GM18870 (cell line): ENCODE data around the gene PNPLA6.

Experiments
- ATAC-seq: cut with Tn5 transposase; IDR thresholded peaks from one replicate; pipeline ENCODE4 v1.9.1; 2021; ENCODE audit warnings: moderate library complexity; ENCODE audit not compliant: unreplicated experiment

PNPLA6 gene

DNA sequence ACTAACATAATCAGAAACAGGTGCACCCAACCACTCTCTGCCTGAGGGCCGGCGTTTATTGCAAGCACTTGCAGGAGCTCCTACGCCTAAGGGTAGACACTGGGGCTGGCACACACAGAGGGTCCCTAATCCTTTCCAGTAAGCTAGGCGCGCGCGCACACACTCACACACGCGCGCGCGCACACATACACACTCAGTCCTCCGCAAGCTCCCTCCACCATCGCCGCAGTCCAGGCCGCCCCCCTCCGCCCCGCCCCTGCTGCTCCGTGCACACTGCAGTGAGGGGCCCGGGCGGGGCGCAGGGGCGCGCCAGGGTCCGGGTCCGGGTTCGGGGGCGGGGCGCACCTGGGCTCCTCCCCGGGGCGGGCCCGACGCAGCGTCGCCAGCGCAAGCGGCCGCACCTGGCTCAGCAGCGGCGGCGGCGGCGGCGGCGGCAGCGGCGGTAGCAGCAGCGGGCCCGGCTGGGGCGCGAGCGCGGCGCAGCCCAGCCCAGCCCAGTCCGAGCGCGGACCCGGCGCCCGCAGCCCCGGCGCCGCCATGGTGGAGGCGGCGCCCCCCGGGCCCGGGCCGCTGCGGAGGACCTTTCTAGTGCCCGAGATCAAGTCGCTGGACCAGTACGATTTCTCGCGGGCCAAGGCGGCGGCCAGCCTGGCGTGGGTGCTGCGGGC lies 60.1 kb downstream of the PNPLA6 start, which contains the start of gene CAMSAP3:
TSS of gene CAMSAP3 (plus strand) at position 398 of the 668 bp plus-strand sequence. CDS start at position 538, 140 bp downstream.
- ATAC-seq, result no peak

DNA sequence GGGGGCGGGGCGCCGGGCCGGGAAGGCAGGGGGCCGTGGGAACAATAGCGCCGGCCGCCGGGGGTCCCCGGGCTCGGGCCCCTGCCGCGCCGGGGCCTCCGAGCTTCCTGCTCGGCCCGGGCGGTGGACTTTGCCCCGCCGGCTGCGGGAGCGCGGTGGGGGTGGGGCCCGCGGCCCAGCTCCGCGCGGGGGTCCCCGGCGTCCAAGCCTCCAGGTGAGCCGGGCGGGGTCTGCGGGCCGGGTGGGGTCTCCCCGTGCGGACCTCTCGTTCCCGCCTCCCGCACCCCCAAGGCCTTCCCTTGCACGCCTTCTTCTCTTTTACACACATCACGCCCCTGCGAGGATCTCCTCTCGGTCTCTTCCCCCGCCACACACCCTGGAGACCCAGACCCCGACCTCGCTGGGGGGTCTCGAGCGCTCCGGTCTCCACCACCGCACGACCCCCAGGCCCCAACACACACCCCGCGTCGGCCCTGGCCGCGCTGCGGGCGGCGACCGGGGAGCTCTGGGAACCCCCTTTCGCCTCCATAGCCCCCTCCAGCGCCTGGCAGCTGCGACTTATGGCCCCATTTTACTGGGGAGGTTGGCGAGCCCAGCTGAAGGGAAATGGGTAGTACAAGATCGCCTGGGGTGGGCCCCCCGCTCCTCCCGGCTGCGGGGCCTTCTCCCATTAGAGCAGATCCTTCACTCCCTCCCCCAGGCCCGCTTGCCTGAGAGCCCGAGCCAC lies 60.9 kb downstream of the PNPLA6 start:
- no peak for ATAC-seq

DNA sequence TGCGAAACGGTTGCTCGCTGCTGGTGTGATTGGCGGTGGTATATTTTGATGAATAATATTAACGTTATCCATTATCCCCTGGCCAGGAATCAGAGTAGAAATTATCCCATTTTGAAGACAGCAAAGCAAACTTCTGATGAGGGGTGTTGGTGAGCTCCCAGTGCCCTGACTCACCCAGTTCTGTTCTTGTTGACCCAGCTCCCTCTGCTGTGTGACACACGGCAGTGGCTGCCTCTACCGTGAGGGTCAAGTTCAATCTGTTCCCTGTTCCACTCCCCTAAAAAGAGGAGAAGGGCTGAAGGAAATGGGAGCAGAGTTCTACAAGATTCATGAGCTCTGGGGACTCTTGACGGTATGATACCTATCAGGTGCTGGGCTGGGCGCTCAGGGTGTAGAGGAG lies 62.2 kb downstream of the PNPLA6 start:
- ATAC-seq, result no peak

DNA sequence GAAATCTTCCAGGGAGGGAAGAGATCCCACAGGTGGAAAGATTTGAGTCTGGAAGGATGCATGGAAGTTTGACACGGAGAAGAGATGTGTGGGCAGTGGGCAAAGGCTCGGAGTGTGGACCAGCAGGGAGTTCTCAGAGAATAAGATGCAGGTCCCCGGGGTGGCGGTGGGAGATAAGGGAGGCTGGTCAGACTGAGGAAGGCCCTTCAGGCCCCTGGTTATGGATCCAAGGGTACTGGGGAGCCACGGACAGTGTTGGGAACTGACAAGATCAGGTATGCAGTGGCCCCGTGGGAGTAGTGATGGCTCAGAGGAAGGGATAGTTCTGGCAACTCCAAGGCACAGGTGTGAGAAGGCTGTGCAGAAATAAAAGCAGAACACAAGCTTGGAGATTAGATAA lies 62.7 kb downstream of the PNPLA6 start:
- ATAC-seq, result no peak

DNA sequence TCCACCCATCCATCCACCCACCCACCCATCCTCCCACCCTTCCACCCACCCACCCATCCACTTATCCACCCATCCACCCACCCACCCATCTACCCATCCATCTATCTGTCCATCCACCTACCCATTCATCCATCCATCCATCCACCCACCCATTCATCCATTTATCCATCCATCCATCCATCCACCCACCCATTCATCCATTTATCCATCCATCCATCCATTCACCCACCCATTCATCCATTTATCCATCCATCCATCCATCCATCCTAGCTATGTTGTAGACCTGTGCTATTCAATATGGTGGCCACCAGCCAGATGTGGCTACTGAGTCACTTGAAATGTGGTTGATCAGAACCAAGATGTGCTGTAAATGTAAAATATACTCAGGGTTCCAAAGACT lies 65.2 kb downstream of the PNPLA6 start:
- ATAC-seq, result no peak

DNA sequence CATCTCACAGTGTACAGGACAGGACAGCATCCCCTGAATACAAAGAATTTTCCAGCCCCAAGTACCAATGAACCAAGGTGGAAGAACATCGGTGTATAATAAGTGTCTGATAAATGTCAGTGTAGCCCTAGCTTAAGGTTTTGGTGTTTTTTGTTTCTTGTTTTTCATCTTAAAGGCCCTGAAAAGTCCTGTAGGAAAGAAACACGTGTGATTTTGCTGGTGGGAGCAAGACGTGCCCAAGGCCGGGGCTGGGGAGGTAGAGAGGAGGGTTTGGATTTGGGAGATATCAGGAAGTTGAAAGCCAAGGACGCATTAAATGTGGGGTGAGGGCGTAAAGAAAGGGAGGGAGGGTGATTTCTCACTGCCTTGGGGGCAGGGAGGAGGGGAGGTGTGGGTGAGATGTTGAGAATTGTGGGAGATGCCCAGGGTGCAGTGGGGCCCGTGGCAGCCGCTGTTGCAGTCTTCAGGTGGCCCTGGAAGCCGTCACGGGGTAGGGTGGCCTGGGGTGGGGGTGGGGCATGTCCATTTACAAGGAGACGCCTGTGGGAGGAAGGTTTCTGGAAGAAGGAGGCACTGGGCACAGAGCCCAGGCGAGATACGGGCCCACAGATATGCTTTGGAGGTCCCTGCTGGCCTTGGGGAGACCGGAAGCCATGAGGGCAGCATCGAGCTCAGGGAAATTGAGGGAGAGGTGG lies 66.9 kb downstream of the PNPLA6 start:
- no peak for ATAC-seq

DNA sequence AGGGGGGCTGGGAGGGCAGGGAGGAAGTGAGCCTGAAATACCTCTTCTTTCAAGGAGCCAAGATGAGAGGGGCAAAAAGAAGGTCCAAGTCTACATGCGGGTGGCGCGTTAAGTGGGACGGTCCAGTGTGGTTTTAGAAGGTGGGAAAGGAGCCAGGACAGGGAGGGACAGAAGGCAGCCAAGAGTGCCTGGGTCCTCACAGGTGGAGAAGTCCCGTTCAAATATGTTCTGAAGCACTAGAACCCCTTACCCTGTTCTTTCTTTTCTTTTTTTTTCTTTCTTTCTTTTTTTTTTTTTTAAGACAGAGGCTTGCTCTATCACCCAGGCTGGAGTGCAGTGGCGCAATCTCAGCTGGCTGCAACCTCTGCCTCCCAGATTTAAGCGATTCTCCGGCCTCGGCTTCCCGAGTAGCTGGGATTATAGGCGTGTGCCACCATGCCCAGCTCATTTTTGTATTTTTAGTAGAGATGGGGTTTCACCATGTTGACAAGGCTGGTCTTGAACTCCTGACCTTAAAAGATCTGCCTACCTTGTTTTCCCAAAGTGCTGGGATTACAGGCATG lies 67.5 kb downstream of the PNPLA6 start:
- no peak for ATAC-seq

DNA sequence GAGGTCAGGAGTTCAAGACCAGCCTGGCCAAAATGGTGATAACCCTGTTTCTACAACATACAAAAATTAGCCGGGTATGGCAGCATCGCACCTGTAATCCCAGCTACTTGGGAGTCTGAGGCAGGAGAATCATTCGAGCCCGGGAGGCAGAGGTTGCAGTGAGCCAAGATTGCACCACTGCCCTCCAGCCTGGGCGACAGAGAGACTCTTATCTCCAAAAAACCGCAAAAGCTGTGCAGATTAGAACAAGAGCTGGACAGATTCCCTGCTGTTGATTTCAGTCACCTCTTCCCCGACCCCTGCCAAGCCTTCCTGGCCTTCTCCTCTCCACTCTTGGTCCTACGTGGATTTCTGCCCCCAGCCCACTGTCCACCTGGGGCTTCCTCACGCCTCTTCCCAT lies 68.4 kb downstream of the PNPLA6 start:
- ATAC-seq, result no peak

DNA sequence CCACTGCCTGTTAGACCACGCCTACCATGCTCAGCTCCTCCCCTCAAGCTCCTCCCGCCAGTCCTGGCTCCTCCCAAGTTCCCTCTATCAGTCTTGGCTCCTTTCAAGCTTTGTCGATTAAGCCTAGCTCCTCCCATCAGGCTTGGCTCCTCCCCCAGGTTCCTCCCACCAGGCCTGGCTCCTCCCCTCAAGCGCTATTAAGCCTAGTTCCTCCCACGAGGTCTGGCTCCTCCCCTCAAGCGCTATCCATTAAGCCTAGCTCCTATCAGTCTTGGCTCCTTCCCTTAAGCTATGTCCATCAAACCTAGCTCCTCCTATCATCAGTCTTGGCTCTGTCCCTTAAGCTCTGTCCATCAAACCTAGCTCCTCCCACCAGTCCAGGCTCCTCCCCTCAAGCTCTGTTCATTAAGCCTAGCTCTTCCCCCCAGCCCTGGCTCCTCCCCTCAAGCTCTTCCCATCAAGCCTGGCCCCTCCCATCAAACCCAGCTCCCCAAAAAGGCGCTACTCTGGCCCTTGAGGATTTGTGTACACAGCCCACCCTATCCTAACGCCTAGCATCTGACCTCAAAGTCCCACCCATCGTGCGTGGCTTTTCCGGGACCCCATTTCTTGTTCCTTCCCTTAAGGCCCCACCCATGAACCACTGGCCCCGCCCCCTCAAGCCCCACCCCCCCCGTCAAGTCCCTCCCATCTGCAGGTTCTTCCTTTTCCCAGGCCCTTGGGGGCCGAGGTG lies 70.1 kb downstream of the PNPLA6 start:
- no peak for ATAC-seq

DNA sequence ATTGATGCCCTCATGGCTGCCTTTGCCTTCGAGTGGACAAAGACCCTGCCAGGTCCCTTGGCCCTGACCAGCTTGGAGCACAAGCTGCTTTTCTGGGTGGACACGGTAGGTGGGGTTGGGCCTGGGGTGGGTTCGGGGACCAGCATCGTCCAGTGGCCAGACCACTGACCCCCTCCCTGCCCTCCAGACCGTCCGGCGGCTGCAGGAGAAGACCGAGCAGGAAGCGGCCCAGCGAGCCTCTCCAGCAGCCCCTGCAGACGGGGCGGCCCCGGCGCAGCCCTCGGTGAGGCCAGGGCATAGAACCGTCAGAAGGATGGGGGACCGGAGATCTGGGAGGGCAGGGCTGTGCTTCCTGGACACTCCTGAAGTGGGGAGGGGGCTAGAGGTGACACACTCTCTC lies 70.8 kb downstream of the PNPLA6 start:
- no peak for ATAC-seq

DNA sequence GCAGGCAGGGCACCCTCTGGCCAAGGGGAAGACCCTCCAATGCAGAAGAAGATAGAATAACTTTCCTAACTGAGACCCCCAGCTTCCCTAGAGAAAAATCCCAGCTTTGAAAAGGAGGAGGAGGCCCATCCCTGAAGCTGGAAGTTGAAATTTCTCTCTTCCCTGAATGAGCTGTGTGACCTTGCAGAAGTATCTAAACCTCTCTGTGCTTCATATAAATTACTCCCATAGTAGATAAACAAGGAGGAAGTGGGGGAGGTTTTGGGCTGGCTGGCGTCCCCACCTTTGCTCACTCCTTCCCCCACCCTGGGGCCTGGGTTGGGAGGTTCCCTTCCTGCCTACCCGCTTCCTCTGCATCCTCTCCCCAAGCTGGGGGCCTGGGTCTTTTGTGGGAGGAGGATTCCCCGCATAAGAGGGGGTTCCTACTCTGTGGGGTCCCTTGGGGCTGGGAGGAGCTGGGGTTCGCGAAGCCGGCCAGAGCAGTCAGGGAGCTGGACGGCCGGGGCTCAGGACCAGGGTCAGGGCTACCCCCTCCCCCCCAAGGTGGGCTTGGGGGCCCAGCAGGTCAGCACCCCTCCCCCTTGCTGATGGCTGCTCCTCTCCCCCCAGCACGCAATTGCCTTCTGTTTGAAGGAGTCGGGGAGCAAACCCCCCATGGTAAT lies 71.8 kb downstream of the PNPLA6 start:
- ATAC-seq, result no peak

DNA sequence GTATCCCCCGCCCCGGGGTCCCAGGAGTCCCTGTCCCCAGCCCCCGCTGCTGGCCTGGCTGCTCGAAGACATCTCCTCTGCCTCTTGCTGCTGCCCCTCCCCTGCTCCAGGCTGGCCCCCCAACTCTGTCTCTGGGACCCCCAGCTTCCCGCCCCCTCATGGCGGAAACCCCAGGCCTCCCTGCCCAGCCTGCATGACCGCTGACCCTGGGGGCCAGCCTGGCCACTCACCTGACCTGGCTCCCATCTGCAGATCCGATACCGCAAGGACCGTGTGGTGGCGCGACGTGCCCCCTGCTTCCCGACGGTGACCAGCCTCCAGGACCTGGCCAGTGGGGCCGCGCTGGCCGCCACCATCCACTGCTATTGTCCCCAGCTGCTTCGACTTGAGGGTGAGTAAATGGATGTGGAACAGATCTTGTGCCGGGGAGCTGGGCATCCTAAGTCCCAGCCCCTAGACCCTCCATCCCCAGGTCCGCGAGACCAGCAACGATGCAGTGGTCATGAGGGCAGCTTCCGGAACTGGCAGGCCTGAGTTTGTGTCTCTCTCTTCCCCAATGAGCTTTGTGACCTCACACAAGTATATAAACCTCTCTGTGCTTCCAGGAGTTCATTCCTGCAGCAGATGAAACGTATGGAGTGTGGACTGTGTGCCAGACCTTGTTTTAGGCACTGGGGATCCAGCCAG lies 72.5 kb downstream of the PNPLA6 start:
- ATAC-seq, result no peak

DNA sequence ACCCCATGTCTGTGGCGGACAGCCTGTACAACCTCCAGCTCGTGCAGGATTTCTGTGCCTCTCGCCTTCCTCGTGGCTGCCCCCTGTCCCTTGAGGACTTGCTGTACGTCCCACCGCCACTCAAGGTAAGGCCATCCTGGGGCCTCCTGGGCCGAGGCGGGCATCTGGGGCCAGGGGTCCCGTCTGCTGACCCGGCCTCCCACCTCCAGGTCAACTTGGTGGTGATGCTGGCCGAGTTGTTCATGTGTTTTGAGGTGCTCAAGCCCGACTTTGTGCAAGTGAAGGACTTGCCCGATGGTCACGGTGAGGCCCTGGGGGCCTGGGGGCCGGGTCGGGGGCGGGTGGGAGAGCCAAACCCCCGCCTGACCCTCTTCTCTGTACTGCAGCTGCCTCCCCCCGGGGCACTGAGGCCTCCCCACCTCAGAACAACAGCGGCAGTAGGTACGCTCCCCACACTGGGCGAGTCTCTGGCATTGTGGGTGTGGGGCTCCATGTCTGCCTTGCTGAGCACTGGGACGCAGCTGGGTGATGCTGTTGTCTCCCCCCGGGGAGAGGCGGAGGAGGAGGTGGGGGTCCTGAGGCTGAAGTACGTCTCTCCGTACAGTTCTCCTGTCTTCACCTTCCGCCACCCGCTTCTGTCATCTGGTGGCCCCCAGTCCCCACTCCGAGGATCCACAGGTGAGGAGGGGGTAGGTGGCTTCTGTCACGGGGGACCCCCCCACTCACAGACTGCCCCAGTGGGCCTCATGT lies 75.1 kb downstream of the PNPLA6 start:
- ATAC-seq, result no peak
